Ovary (tissue), 9 donors: ENCODE data around the gene AKAP7. TPM values are rescaled to one million over a fixed set of nuclear protein-coding genes. Genes with fewer than 3 reads are reported as not detected.

Experiments
- DNase-seq, 5 donors: peaks; one replicate each; pipeline ENCODE4 v3.0.0-alpha.2; 2019 to 2020
- H3K27ac ChIP-seq, 2 donors: fragments of 200-600 bp; one replicate each; pipeline versions ENCODE4 v1.5.1 to v1.8.0; 2019 to 2022
- H3K27me3 ChIP-seq: fragments of 200-600 bp; one replicate; pipeline ENCODE4 v1.8.0; 2022
- H3K36me3 ChIP-seq: fragments of 200-600 bp; sonication (generic); one replicate; pipeline ENCODE4 v1.5.1; 2019
- H3K4me1 ChIP-seq: one replicate; pipeline ENCODE4 v1.8.1; 2013; ENCODE audit warnings: mild to moderate bottlenecking, moderate library complexity; ENCODE audit not compliant: insufficient read depth
- H3K4me3 ChIP-seq: fragments of 200-600 bp; sonication (generic); one replicate; pipeline ENCODE4 v1.5.1; 2017
- H3K9me3 ChIP-seq, 2 donors: fragments of 200-600 bp in 1 of 2; sonication (generic) in 1 of 2; one replicate each; pipeline versions ENCODE4 v1.5.1 to v1.8.1; 2013 to 2019; ENCODE audit warnings: mild to moderate bottlenecking in 1 of 2, moderate library complexity in 1 of 2
- EP300 ChIP-seq: sonication (generic); formaldehyde crosslinking; IDR thresholded peaks from one replicate; pipeline ENCODE4 v1.6.1; 2017; ENCODE audit warnings: antibody characterized with exemption
- POLR2A ChIP-seq: fragments of 450-650 bp; IDR thresholded peaks from one replicate; pipeline ENCODE4 v1.6.1; 2017; ENCODE audit warnings: antibody characterized with exemption, mild to moderate bottlenecking, moderate library complexity
- WGBS, 3 donors: extraction: QIAGEN DNeasy Blood & Tissue Kit in 1 of 3; methylation state at CpG; one replicate each; pipeline versions ENCODE4 v1.1.5 to v1.1.7; 2013 to 2017; 5-methylcytosine and 5-hydroxymethylcytosine counted together
- intact Hi-C, 4 donors: fragments of 100-400 bp; cut with DNase I; formaldehyde crosslinking; loops; one replicate each; pipeline versions ENCODE4 v1.11.0 to v1.15.1; 2022 to 2023
- polyA plus RNA-seq, 2 donors: library from polyadenylated mRNA; stranded (reverse); fragments of 200-250 nt in 1 of 2; fragments of 350-450 nt in 1 of 2; fragmentation: Illumina TruSeq in 1 of 2; extraction: RNeasy Lipid Tissue Mini Kit (QIAGEN cat#74804) in 1 of 2; gene quantifications; one replicate each; pipeline ENCODE4 v1.2.3, GENCODE V29; 2013 to 2014
- total RNA-seq, 7 donors: library from RNA; depleted of rRNA in 2 of 7; stranded (reverse); fragments of >200 nt in 2 of 7; fragmentation: NEBNext Ultra II Directional in 3 of 7; extraction: Animal tissue kit (Norgen Biotek cat#: 25700) in 3 of 7; gene quantifications; one replicate each; pipeline versions ENCODE4 v1.1.0 to v1.2.4, GENCODE V29; 2016 to 2023
- TF ChIP-seq, protein P1 (sequence below), 3 donors: fragments of 450-650 bp in 2 of 3; fragments of 200-600 bp in 1 of 3; IDR thresholded peaks; one replicate each; pipeline versions ENCODE4 v1.5.1 to v1.8.0; 2016 to 2022; ENCODE audit warnings: antibody characterized with exemption in 3 of 3, mild to moderate bottlenecking in 1 of 3
- donor health status: DM: no; HTN: no; CAD: no; lungs with moderate emphysema.
- donor health status: DM: no; HTN: no; CAD: no.
- donor health status: Bipolar disorder and iron deficiency.
- donor health status: DM: yes; HTN: yes; CAD: no.
- donor health status: DM: no; HTN: no; CAD: no.
- donor health status: DM: yes; HTN: yes; CAD: no.

The AKAP7 gene
- total and polyA plus RNA-seq, 9 donors: 8.4 to 38.5 (median 31.1) TPM

- H3K9me3 ChIP-seq: no peaks in the 10 kb centered on the region
- no peak overlapping the region for H3K4me3 ChIP-seq
- H3K36me3 ChIP-seq: no peaks in the 10 kb centered on the region
- 78 to 81% (median 80%) methylated on average over 3 of the region's 3 CpGs for WGBS, 3 donors
- H3K27me3 ChIP-seq: no peaks in the 10 kb centered on the region
- DNase-seq: no peak
- no peak overlapping the region for H3K27ac ChIP-seq
- TF ChIP-seq POLR2A: no peak
- TF ChIP-seq EP300: no peak
- TF ChIP-seq, protein P1, sequence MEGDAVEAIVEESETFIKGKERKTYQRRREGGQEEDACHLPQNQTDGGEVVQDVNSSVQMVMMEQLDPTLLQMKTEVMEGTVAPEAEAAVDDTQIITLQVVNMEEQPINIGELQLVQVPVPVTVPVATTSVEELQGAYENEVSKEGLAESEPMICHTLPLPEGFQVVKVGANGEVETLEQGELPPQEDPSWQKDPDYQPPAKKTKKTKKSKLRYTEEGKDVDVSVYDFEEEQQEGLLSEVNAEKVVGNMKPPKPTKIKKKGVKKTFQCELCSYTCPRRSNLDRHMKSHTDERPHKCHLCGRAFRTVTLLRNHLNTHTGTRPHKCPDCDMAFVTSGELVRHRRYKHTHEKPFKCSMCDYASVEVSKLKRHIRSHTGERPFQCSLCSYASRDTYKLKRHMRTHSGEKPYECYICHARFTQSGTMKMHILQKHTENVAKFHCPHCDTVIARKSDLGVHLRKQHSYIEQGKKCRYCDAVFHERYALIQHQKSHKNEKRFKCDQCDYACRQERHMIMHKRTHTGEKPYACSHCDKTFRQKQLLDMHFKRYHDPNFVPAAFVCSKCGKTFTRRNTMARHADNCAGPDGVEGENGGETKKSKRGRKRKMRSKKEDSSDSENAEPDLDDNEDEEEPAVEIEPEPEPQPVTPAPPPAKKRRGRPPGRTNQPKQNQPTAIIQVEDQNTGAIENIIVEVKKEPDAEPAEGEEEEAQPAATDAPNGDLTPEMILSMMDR (IDR thresholded peaks at IDR 0.05): no peak
- intact Hi-C loops: no loop called here
- H3K4me1 ChIP-seq: no peaks in the 10 kb centered on the region
These were observed 90.7 kb downstream of the AKAP7 start for GRCh38 chr6:131225959-131226358.

DNA sequence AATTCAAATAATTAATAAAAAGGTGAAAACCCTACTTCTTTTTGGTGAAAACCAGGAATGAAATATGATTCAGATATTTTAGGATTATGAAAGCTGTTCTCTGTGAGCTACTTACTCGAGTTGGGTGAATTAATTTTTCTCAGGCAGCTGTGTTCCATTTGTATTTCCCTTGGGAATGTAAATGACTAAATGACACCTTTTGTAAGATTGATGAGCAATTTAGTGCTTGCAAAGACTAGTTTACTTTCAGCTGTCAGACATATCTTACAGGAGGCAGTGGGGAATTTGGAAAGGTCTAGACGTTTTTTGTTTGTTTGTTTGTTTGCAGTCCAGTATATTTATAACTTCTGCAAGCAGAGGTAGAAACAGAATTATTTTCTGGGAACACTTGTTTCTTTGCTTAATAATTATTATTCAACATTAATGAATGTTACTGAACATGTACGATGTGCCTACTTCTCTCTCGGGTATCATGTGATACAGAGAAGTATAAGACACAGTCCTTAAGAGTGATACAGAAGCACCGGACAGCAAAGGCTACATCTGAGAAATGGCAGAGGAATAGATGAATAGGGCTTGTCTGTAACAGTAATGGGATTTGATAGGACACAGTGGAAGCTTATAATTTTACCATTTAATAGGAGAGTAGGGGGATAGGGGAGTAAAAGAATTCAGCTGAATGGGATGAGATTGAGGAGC, 91.3 kb downstream of the AKAP7 start:
- Histone ChIP-seq H3K9me3 (no peaks in the 10 kb centered on the region), H3K4me1 (no peaks in the 10 kb centered on the region), H3K36me3 (no peaks in the 10 kb centered on the region), H3K27me3 (no peaks in the 10 kb centered on the region), H3K27ac (no peak overlapping the region), H3K4me3 (no peak overlapping the region)
- no peak for DNase-seq
- intact Hi-C loops: no loop called here
- TF ChIP-seq, protein P1 (IDR thresholded peaks at IDR 0.05): no peak
- TF ChIP-seq POLR2A (no peak), EP300 (no peak)
- 86 to 88% (median 86%) methylated on average over 5 of the region's 5 CpGs for WGBS, 3 donors

- Histone ChIP-seq H3K27ac (no peak overlapping the region), H3K9me3 (no peaks in the 10 kb centered on the region), H3K4me1 (no peaks in the 10 kb centered on the region), H3K27me3 (no peaks in the 10 kb centered on the region), H3K36me3 (no peaks in the 10 kb centered on the region), H3K4me3 (no peak overlapping the region)
- DNase-seq: no peak
- 96 to 97% (median 97%) methylated on average over 3 of the region's 3 CpGs for WGBS, 3 donors
- no peak for TF ChIP-seq POLR2A
- no peak for TF ChIP-seq EP300
- TF ChIP-seq, protein P1 (IDR thresholded peaks at IDR 0.05): no peak
- intact Hi-C loops: no loop called here
These were observed 91.9 kb downstream of the AKAP7 start for GRCh38 chr6:131227158-131227543.

DNA sequence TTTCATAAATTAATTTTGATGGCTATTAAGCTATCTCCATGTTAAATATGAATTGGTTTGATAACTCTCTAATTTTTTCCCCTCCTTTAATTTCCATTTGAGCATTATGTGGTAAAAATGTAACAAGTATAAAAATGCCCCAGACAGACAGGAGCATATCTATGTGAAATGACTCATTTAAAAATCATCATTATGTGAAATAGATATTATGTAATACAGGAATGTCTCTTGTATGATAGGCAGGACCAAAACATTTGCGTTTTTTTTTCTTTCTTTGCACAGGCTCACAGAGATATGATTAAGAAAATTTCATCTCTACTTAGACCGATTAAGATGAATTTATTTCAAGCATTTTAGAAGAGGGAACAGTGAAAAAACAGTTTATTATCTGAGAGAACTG, 95.8 kb downstream of the AKAP7 start:
- 66 to 73% (median 66%) methylated on average over 2 of the region's 2 CpGs for WGBS, 3 donors
- no peak overlapping the region for H3K4me3 ChIP-seq
- no peaks in the 10 kb centered on the region for H3K27me3 ChIP-seq
- no peak for DNase-seq
- intact Hi-C loops: no loop called here
- no peaks in the 10 kb centered on the region for H3K9me3 ChIP-seq
- no peaks in the 10 kb centered on the region for H3K4me1 ChIP-seq
- no peak for TF ChIP-seq EP300
- no peak for TF ChIP-seq POLR2A
- TF ChIP-seq, protein P1 (IDR thresholded peaks at IDR 0.05): no peak
- H3K36me3 ChIP-seq: no peaks in the 10 kb centered on the region
- H3K27ac ChIP-seq: no peak overlapping the region
